ENCODE measurements around the gene PRDM16. TPM values are rescaled to one million over a fixed set of nuclear protein-coding genes. Genes with fewer than 3 reads are reported as not detected.

PRDM16 gene
- total RNA-seq, 1 experiment from 2014 or later: 0.95 TPM

DNA sequence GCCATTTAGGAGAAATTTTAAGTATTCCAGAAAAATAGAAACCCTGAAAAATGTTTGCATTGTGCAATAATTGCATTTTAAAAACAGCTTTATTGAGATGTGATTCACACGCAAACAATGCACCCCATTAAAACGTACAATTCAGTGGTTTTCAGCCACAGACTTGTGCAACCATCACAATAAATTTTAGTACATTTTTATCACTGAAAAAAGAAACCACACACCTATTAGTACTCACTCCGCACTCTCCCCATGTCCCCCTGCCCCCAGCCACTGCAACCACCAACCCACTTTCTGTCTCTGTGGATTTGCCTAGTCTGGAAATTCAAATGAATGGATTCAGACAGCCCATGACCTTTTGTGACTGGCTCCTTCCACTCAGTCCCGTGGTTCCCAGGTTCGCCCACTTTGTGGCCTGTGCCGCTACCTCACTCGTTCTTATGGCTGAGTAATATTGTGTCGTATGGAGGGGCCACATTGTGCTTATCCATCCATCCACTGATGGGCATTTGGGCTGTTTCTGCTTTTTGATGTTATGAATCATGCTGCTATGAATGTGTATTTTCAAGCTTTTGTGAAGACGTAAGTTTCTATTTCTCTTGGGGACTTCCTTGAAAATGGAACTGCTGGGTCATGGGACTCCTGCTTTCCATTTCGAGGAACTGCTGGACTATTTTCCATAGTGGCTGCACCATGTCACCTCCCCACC, 237.7 kb downstream of the PRDM16 start:
- Histone ChIP-seq H3K4me3 (no peak overlapping the region), H3K9me3 (no peaks in the 10 kb centered on the region), H3K27me3 (no peaks in the 10 kb centered on the region)

DNA sequence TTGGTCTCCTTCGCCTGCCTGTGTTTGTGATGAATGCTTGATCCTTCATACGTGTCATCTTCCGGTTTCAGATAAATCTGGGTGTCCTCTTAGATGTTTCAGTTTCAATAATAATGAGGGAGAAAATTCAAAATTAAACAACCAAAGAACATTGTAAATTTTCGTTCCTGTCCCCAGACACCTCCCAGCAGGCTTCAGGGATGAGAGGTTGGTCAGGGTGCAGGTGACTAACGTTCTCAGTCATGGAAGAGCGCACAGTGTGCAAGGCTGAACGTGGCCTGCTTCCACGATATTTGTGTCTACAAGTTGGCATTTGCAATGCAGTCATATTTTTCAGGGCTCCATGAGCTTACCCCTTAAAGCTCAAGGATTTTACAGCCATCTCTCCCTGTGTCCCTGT, 238.4 kb downstream of the PRDM16 start:
- H3K27me3 ChIP-seq: no peaks in the 10 kb centered on the region
- H3K36me3 ChIP-seq: no peaks in the 10 kb centered on the region
- no peaks in the 10 kb centered on the region for H3K9me3 ChIP-seq
- H3K4me3 ChIP-seq: no peak overlapping the region
- no peak for DNase-seq

More for the DNA sequence above, 237.7 kb downstream of the PRDM16 start:
- H3K36me3 ChIP-seq: no peaks in the 10 kb centered on the region
- no peak for DNase-seq

DNA sequence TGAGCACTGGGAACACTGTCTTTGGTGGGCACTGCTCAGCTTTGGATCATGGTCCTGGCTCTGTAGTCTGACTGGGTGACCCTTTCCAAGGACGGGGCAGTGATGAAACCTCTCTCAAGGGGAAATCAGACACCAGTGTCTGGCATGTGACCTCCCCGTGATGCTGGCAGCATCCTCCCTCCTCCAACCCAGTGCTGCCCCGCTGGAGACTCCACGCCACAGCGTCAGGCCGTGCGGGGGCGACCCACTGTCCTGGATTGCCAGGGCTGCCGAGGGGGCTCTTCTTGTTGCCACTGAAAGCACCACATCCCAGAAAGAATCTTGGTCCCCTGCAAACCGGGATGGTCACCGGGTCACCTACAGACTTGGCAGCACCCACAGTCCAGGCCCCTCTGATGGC, 239.1 kb downstream of the PRDM16 start:
- H3K36me3 ChIP-seq: no peaks in the 10 kb centered on the region
- no peak for DNase-seq
- H3K4me3 ChIP-seq: no peak overlapping the region
- no peaks in the 10 kb centered on the region for H3K9me3 ChIP-seq
- no peaks in the 10 kb centered on the region for H3K27me3 ChIP-seq

DNA sequence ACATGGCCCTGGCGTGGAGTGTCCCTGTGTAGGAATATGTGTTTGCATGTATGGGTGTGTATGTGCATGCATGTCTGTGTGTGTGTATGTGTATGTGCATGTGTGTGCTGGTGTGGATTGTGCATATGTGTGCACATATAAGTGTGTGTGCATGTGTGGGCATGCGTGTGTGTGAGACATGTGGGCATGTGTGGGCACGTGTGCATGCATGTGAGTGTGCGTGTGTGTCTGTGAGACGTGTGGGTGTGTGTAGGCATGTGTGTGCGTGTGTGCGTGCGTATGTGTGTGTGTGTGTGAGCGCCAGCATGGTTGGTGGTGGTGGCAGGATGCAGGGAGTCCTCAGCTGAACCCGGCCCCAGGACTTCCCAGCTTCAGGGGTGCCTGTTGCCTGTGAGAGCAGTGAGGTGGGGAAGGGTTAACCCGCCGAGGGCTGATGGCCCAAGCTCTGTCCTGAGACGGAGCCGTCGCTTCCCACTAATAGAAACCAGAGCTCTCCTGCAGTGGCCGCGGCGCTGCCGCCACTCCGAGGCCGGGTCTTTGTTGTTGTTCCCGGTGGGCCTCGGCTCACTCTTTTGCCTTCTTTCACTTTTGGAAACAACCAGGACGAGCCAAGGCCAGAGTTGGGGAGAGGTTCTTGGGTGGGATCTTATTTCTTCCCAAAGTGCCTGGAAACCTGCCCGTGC, 241.9 kb downstream of the PRDM16 start:
- Histone ChIP-seq H3K4me3 (no peak overlapping the region), H3K36me3 (no peaks in the 10 kb centered on the region), H3K27me3 (no peaks in the 10 kb centered on the region), H3K9me3 (no peaks in the 10 kb centered on the region)
- no peak for DNase-seq

DNA sequence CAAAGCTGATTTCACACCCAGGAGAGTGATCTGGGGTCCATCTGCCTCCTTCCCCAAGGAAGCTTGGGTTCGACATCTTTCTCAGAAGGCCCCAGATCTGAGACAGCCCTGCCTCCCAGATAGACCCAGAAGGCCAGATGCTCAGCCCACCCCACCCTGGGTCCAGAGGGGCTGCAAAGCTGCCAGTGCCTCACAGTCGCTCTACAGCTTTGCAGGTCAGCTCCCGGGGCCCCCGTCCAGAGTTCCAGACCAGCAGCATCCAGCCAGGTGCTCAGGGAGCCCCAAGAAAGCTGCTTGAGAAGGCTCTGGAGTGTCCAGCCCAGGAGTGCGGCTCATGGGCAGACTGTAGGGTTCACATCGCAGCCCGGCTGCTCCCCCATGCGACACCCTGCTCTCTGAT, 242.7 kb downstream of the PRDM16 start:
- H3K4me3 ChIP-seq: no peak overlapping the region
- H3K36me3 ChIP-seq: no peaks in the 10 kb centered on the region
- DNase-seq: no peak
- no peaks in the 10 kb centered on the region for H3K27me3 ChIP-seq
- H3K9me3 ChIP-seq: no peaks in the 10 kb centered on the region

DNA sequence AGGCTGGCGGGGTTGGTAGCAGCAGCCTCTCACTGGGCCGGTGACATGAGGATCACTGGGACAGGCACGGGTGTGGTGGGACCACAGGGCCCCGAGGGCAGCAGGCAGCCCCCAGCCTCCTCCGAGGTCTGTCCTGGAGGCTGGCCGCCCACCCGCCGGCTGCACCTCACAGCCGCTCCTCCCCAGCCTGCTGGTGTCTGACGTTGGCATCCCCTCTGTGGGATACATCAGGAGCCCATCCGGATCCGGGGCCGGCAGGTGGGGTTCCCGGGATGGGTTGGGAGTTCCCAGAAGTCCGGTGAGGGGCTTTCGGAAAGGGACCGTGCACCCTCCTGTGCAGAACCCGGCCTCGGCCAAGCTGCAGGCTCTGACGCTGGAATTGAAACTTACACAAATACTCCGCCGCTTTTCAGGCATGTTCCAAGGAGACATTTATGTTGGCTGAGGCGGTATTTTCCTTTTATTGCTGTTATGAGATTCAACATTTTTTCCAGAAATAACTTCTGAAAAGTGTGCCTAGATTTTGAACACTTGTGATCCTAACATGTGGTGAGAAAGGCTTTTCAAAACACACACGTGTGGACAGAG, 243.4 kb downstream of the PRDM16 start:
- Histone ChIP-seq H3K27me3 (no peaks in the 10 kb centered on the region), H3K36me3 (no peaks in the 10 kb centered on the region), H3K4me3 (no peak overlapping the region), H3K9me3 (no peaks in the 10 kb centered on the region)
- no peak for DNase-seq

DNA sequence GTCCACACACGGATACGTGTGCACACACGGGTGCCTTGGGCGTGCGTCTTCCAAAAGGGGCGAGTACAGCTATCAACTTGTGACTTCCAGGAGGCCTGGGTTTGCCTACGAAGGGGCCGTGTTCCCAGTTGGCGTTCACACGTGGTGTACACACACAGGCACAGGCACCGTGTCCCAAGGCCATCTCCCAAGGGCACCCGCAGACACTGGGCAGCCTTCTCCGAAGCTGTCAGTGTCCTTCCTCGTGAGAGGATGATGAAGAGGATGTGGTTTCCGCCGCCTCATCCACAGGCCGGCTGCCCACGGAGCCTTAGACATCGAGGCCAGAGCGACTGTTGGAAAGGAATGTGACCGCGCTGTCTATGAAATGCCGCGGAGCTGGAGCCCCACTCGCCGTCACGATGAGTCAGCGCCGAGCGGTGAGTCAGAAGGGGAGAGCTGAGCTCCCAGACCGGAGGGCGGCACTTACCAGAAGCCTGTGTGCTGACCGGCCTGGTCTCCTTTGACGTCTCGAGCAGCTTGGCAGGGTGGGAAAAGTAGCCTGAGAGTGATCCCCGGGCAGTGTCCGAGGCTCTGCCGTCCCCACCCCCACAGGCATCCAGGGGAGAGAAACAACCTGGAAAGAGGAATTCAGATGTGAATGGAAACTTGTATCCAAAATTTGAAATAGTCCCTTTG, 244.0 kb downstream of the PRDM16 start:
- H3K9me3 ChIP-seq: no peaks in the 10 kb centered on the region
- no peaks in the 10 kb centered on the region for H3K27me3 ChIP-seq
- H3K36me3 ChIP-seq: no peaks in the 10 kb centered on the region
- DNase-seq: peak; percentile 99
- H3K4me3 ChIP-seq: no peak overlapping the region

DNA sequence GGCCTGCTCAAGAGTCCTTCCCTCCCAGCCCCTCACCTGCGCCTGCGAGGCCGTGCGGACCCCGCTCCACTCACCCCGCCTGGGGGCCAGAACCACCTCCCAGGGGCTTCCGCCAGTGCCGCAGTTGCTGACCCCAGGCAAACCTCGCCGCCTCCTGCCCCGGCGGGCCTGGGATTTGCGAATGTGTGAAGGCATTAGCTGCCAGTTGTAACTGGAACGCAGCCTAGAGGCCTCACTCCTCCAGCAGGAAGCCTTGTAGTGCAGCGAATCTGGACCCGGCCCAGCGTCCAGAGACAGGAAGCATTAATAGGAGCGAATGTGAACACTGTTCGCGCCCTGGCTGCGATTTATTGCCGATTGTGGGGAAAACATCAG, 244.6 kb downstream of the PRDM16 start:
- Histone ChIP-seq H3K4me3 (no peak overlapping the region), H3K27me3 (no peaks in the 10 kb centered on the region), H3K36me3 (no peaks in the 10 kb centered on the region), H3K9me3 (no peaks in the 10 kb centered on the region)
- DNase-seq: peak; percentile 98

DNA sequence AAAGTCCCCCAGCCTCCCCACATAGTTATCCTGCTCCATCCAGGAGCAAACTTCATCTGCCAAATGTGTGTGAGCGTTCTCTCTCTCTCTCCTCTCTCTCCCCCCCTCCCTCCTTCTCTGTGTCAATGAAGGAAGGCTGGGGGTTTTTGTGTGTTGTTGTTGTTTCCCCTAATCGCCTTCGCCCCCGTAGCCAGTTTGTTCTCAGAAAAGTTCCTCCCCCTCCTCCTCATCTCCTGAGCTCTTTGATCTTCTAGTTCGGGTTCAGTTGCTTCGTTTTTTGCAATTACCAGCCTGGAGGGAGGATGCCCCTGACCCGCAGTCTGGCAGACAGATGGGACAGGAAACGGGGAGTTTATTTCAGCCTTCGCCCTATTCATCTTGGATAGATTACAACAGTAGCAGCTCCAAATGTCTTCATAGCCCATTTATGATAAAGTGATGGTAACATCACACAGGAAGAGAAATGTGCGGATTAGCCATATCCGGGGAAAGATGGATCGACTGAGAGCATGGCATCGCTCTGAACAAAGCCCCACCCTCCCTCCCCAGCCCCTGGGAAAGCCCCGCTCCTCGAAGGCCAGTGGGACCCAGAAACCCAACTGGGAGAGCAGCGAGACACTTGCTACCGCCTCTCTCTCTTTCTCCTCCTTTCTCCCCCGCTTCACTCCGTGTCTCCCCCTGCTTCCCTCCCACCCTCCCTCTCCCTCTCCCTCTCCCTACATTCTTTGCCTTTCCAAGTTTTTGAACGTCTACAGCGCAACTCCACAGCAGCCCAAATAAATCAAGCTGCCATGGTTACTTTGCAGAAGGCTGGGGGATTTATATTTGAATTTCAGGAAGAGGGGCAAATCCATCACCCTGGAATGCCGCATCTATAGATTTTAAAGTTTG, 245.7 kb downstream of the PRDM16 start:
- Histone ChIP-seq H3K4me3 (no peak overlapping the region), H3K9me3 (no peaks in the 10 kb centered on the region)
- peak; percentile 54 for DNase-seq

DNA sequence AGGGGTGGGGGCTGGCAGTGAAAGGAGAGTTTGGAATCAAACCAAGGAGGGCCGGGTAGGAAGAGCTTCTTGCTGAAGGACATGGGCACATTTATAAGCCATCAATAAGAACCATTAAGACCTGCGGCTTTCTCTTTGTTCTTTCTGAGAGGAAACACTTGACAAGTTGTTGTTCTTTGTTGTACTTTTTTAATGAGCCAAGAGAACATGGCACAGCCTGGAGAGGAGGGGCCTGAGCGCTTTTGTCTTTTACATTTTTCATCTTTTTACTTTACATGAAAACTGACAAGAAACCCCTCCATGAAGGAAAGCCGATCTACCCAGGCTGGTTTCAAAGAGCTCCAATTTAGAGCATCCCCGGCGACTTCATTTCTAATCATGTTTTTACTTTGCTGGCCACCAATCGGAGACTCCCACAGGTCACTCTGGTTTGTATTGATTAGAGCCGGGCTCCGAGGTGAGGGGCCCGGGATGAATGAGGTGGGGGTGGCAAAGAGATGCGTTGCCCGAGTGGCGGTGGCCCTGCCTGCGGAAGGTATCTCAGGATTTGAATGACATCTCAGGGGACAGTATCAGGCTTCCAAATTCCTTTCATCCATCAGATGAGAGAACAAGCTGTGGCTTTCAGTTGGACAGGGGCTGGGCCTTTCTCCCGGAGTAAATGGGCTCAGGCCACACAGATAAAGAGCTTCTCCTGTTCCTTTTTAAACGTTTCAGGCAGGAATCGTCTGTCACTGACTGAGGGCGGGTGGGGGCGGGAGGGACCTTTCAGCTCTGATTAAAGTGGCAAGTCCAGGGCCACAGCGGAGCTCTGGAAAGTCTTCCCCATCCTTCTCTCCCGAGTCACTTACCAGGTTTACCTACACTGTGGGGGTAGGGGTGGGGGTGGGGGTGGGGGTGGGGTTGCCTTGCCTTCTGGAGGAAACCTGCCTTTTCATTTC, 246.7 kb downstream of the PRDM16 start:
- no peaks in the 10 kb centered on the region for H3K27me3 ChIP-seq
- no peaks in the 10 kb centered on the region for H3K9me3 ChIP-seq
- no peaks in the 10 kb centered on the region for H3K36me3 ChIP-seq

More for the DNA sequence above, 245.7 kb downstream of the PRDM16 start:
- no peaks in the 10 kb centered on the region for H3K27me3 ChIP-seq
- no peaks in the 10 kb centered on the region for H3K36me3 ChIP-seq

DNA sequence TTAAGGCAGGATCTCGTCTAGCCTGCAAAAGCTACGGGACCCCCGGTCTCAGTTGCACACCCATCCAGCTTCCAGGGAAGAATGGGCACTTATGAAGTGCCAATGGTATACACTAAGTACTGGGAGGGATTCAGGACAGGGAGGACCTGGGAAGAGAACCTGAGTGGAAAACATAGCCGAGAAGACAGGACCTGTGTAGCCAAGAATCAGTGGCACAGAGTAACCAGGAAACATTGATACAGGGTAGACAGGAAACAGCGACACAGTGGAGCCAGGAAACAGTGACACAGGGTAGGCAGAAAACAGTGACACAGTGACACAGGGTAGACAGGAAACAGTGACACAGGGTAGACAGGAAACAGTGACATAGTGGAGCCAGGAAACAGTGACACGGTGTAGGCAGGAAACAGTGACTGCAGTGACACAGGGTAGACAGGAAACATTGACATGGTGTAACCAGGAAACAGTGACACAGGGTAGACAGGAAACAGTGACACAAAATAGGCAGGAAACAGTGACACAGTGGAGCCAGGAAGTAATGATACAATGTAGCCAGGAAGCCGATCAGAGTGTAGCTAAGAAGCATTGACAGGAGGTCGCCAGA, 247.4 kb downstream of the PRDM16 start:
- no peaks in the 10 kb centered on the region for H3K27me3 ChIP-seq
- H3K36me3 ChIP-seq: no peaks in the 10 kb centered on the region
- H3K9me3 ChIP-seq: no peaks in the 10 kb centered on the region
- no peak overlapping the region for H3K4me3 ChIP-seq
- DNase-seq: no peak

More for the DNA sequence above, 246.7 kb downstream of the PRDM16 start:
- DNase-seq: no peak
- no peak overlapping the region for H3K4me3 ChIP-seq

DNA sequence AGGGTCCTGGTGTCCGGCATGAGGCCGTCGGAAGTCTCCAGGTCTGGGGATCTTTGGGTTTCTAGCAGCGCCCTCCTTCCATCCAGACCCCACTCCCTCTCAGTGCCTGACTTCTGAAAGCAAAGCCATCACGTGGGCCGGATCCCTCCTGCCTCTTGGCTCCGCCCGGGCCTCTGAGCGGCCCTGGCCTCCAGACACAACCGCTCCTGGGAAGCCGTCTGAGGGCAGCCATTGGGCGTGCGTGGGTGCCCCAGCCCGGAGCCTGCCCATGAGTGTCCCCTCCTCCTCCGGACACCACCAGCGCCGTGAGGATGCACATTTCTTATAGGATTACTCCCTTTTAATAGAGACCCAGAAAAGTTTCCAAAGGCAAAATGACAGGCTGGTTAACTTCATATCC, 248.5 kb downstream of the PRDM16 start:
- no peak for DNase-seq
- H3K9me3 ChIP-seq: no peaks in the 10 kb centered on the region
- H3K4me3 ChIP-seq: no peak overlapping the region
- no peaks in the 10 kb centered on the region for H3K27me3 ChIP-seq
- H3K36me3 ChIP-seq: no peaks in the 10 kb centered on the region

DNA sequence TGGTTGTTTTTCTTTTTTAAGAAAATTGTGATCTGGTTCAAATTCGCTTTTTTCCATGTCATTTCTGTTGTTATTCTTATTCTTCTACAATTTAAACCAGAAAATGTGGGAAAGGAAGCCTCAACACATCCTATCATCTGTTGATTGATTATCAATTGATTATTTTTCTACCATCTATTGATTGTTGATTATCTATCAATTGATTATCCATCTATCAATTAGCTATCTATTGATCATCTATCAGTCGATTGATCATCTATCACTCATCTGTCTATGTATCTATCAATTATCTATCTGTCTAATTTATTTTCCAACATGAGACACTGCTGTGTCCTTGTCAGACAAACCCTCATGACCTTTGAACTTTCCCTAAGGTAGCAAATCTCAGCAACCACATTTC, 249.3 kb downstream of the PRDM16 start:
- DNase-seq: no peak
- no peak overlapping the region for H3K4me3 ChIP-seq
- no peaks in the 10 kb centered on the region for H3K36me3 ChIP-seq
- no peaks in the 10 kb centered on the region for H3K9me3 ChIP-seq
- H3K27me3 ChIP-seq: no peaks in the 10 kb centered on the region

DNA sequence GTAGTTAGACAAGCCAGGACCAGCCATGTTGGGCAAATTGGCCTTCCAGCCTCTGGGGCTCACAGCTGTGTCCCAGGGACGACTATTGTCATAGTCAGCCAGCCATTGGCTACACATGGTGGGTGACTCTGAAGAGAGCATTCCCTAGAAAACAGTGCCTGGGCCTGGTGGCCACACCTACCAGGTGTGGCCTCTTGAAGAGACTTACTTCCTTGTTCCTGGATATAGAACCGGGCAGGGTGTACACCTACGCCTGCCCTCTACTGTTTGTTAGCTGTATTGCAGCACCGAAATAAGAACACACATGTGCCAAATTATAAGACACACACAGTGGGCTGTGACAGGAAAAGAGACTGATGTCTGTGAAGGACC, 250.9 kb downstream of the PRDM16 start:
- H3K4me3 ChIP-seq: no peak overlapping the region
- DNase-seq: peak; percentile 43
- H3K9me3 ChIP-seq: no peaks in the 10 kb centered on the region
- H3K36me3 ChIP-seq: no peaks in the 10 kb centered on the region
- no peaks in the 10 kb centered on the region for H3K27me3 ChIP-seq

All from MG63 (cell line).